CD4-positive, alpha-beta memory T cell (primary cell): ENCODE results near the gene CIROP. TPM values are rescaled to one million over a fixed set of nuclear protein-coding genes. Genes with fewer than 3 reads are reported as not detected.
A peak's percentile ranks its signal among the peaks of the same experiment; 100 is the strongest.

Experiments used
- CTCF ChIA-PET: fragments of 350-600 bp; sonication (Branson Sonifier 250); formaldehyde crosslinking; loops from one replicate; lab custom pipeline; 2021; ENCODE audit warnings: inconsistent platforms; ENCODE audit not compliant: partially characterized antibody; lab: Charles Lee
- POLR2A ChIA-PET: fragments of 350-600 bp; sonication (Branson Sonifier 250); formaldehyde crosslinking; loops from one replicate; lab custom pipeline; 2021; ENCODE audit not compliant: partially characterized antibody; lab: Charles Lee
- DNase-seq, 5 donors: peaks; one replicate each; pipeline versions ENCODE4 v3.0.0 to v3.0.0-alpha.2; 2020 to 2022; ENCODE audit warnings: mixed read lengths in 1 of 5
- H3K27ac ChIP-seq: one replicate; pipeline ENCODE4 v1.7.0; 2013; ENCODE audit warnings: low read depth, low read length
- H3K27me3 ChIP-seq: 2 replicates; pipeline ENCODE4 v1.7.0; 2013; ENCODE audit warnings: mild to moderate bottlenecking, low read length, moderate library complexity; ENCODE audit not compliant: insufficient read depth
- H3K36me3 ChIP-seq: 2 replicates; pipeline ENCODE4 v1.7.0; 2013; ENCODE audit warnings: mild to moderate bottlenecking, low read length, moderate library complexity; ENCODE audit not compliant: insufficient read depth
- H3K4me1 ChIP-seq: 2 replicates; pipeline ENCODE4 v1.7.0; 2013; ENCODE audit warnings: mild to moderate bottlenecking, low read length, moderate library complexity; ENCODE audit not compliant: insufficient read depth
- H3K4me3 ChIP-seq, 2 donors: one replicate each; pipeline ENCODE4 v1.7.0; 2013; ENCODE audit warnings: low read length in 2 of 2, mild to moderate bottlenecking in 1 of 2
- H3K9me3 ChIP-seq, 2 donors: one replicate each; pipeline ENCODE4 v1.7.0; 2013; ENCODE audit warnings: low read length in 2 of 2, control low read depth in 1 of 2; ENCODE audit not compliant: control insufficient read depth in 1 of 2
- H3K27ac Mint-ChIP-seq, 7 donors: one replicate each; pipeline ENCODE4 v1.8.0; 2020 to 2021; ENCODE audit warnings: mixed read lengths in 7 of 7, mild to moderate bottlenecking in 6 of 7, inconsistent platforms in 3 of 7, moderate library complexity in 3 of 7
- H3K27me3 Mint-ChIP-seq, 2 donors: one replicate each; pipeline ENCODE4 v1.8.0; 2020 to 2021; ENCODE audit warnings: mixed read lengths in 2 of 2
- H3K36me3 Mint-ChIP-seq, 2 donors: one replicate each; pipeline ENCODE4 v1.8.0; 2020 to 2021; ENCODE audit warnings: mixed read lengths in 2 of 2, inconsistent platforms in 1 of 2, mild to moderate bottlenecking in 1 of 2
- H3K4me1 Mint-ChIP-seq, 4 donors: one replicate each; pipeline ENCODE4 v1.8.0; 2020 to 2021; ENCODE audit warnings: mixed read lengths in 4 of 4, mild to moderate bottlenecking in 1 of 4
- H3K4me3 Mint-ChIP-seq, 8 donors: one replicate each; pipeline ENCODE4 v1.8.0; 2020 to 2021; ENCODE audit warnings: mixed read lengths in 8 of 8, mild to moderate bottlenecking in 7 of 8, moderate library complexity in 6 of 8, inconsistent platforms in 3 of 8
- H3K9me3 Mint-ChIP-seq, 8 donors: one replicate each; pipeline ENCODE4 v1.8.0; 2020 to 2021; ENCODE audit warnings: mixed read lengths in 8 of 8, mild to moderate bottlenecking in 5 of 8, inconsistent platforms in 3 of 8, moderate library complexity in 1 of 8
- intact Hi-C: fragments of 100-400 bp; cut with micrococcal nuclease; formaldehyde crosslinking; loops from one replicate; pipeline ENCODE4 v1.15.1; 2023
- polyA plus RNA-seq, 2 donors: library from polyadenylated mRNA; unstranded; fragments of 300-500 nt; fragmentation: Illumina TruSeq; gene quantifications; one replicate each; pipeline ENCODE4 v1.2.3, GENCODE V29; 2021
- total RNA-seq, 2 experiments: library from RNA; stranded (reverse); gene quantifications; one replicate each; pipeline ENCODE4 v1.2.3, GENCODE V29; 2021

The CIROP gene
- total and polyA plus RNA-seq, 4 experiments from 2014 or later = not detected

DNA sequence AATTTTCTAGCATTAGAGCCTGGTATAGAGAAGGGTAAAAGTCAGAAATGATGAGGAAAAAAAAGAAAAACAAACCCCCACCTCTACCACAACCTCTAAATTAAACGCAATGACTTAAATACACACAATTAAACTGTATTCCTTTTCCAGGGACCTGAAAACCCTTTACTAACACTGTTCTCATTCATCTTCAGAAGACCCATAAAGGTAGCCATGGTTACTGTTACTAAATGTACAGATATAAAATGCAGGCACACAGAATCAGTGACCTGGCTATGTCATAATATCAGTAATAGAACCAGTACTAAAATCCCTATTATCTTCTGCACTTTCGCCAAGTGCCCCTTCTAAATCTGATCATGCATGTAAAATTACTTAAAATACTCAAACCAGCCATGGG is 11.3 kb downstream of the CIROP start:
- DNase-seq = no peak
- ChIA-PET CTCF (interaction anchor here (1.6 to 3.6 kb wide), 7 partner anchors 14 to 240 kb away, joined by 3 to 42 read pairs (median 18); no protein-coding TSS in a partner anchor), POLR2A (interaction anchor here (1.6 to 5.2 kb wide), 8 partner anchors 16 to 327 kb away, joined by 5 to 67 read pairs (median 33); partner anchors contain the start of genes CEBPE, OXA1L, PABPN1 and PPP1R3E)
- H3K36me3 ChIP-seq = peaks cover 50% of the 10 kb centered on the region
- no peaks in the 10 kb centered on the region for H3K27me3 ChIP-seq
- intact Hi-C loops = loop anchor here (10.0 kb wide), 1 partner anchor 461 kb away; the partner anchor contains the start of genes THTPA and ZFHX2
- no peaks in the 10 kb centered on the region for H3K27me3 Mint-ChIP-seq
- H3K4me1 Mint-ChIP-seq = peaks cover 24 to 38% (median 29%) of the 10 kb centered on the region in 4 donors
- H3K4me3 Mint-ChIP-seq = peak overlapping the region in 3 of 8 donors; percentile 23 to 74 (median 69)
- peak overlapping the region; percentile 94 for H3K27ac ChIP-seq
- H3K4me3 ChIP-seq = peak overlapping the region; percentile 76 to 90
- H3K27ac Mint-ChIP-seq = peak overlapping the region in 3 of 7 donors; percentile 37 to 85 (median 41)
- no peaks in the 10 kb centered on the region for H3K9me3 Mint-ChIP-seq
- peaks cover 45% of the 10 kb centered on the region for H3K4me1 ChIP-seq
- H3K36me3 Mint-ChIP-seq = peaks cover 36 to 50% of the 10 kb centered on the region in 2 donors
- H3K9me3 ChIP-seq = no peaks in the 10 kb centered on the region

DNA sequence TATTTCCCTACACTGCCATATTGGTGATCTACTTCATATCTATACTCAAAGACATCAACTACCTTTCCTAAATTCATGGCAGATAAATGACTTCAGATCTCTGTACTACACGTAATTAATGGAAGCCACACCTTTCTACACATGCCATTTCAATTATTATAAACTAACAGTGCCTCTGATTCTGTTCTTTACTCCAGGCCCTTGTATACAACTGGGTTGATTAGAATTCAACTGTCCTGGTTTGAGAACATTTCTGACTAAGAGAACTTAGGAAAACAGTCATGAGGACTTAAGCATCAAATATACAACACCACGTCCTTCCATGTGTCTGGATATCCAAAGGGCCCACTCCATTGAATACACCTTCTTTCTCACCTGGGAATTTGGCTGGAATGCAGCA is 11.7 kb downstream of the CIROP start:
- Mint-ChIP-seq H3K9me3 (no peaks in the 10 kb centered on the region), H3K4me3 (peak overlapping the region in 4 of 8 donors; percentile 23 to 74 (median 66)), H3K27me3 (no peaks in the 10 kb centered on the region), H3K4me1 (peaks cover 25 to 36% (median 29%) of the 10 kb centered on the region in 4 donors), H3K36me3 (peaks cover 37 to 50% of the 10 kb centered on the region in 2 donors), H3K27ac (peak overlapping the region in 4 of 7 donors; percentile 37 to 85 (median 44))
- intact Hi-C loops = loop anchor here (10.0 kb wide), 1 partner anchor 462 kb away; the partner anchor contains the start of genes THTPA and ZFHX2
- Histone ChIP-seq H3K4me3 (no peak overlapping the region), H3K36me3 (peaks cover 50% of the 10 kb centered on the region), H3K27ac (no peak overlapping the region), H3K4me1 (peaks cover 42% of the 10 kb centered on the region), H3K27me3 (no peaks in the 10 kb centered on the region), H3K9me3 (no peaks in the 10 kb centered on the region)
- DNase-seq = no peak
- POLR2A ChIA-PET = no interaction called here
- CTCF ChIA-PET = interaction anchor here (1.5 to 5.4 kb wide), 3 partner anchors 16 to 99 kb away, joined by 4 to 37 read pairs (median 27); no protein-coding TSS in a partner anchor

DNA sequence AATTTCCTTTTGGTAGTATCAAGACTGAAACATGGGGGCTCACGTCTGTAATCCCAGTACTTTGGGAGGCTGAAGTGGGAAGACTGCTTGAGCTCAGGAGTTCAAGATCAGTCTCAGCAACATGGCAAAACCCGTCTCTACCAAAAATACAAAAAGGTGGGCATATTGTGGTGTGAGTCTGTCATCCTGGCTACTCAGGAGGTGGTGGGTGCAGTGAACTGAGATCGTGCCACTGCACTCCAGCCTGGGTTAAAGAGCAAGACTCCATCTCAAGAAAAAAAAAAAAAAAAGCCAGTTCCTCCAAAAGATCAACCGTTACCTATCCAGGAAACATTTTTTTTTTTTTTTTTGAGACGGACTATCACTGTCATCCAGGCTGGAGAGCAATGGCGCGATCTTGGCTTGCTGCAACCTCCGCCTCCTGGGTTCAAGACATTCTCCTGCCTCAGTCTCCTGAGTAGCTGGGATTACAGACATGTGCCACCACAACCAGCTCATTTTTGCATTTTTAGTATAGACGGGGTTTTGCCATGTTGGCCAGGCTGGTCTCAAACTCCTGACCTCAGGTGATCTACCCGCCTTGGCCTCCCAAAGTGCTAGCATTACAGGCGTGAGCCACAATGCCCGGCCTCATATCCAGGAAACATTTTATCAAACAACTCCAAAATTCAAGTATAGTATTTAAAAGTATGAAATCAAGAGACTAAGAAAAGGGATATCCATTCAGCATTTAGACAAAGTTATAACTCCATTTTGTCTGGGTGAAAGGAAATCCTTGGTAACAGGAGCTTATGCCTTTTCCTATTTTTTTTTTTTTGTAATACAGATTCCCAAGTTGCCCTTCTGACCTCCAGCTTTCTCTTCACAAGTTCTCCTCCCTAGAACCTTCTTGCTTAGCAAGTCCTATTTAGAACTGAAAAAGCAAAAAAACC is 13.2 kb downstream of the CIROP start:
- no peak for DNase-seq
- Mint-ChIP-seq H3K36me3 (peaks cover 41 to 51% of the 10 kb centered on the region in 2 donors), H3K9me3 (peaks cover 0 to 3% (median 0%) of the 10 kb centered on the region in 8 donors), H3K27me3 (no peaks in the 10 kb centered on the region), H3K4me1 (peaks cover 25 to 40% (median 31%) of the 10 kb centered on the region in 4 donors), H3K4me3 (peak overlapping the region in 2 of 8 donors; percentile 10 to 41), H3K27ac (peak overlapping the region in 3 of 7 donors; percentile 38 to 66 (median 51))
- POLR2A ChIA-PET = interaction anchor here (1.0 to 1.1 kb wide), 2 partner anchors 29 to 85 kb away, joined by 3 read pairs; no protein-coding TSS in a partner anchor
- Histone ChIP-seq H3K4me1 (peaks cover 31% of the 10 kb centered on the region), H3K27me3 (no peaks in the 10 kb centered on the region), H3K36me3 (peaks cover 52% of the 10 kb centered on the region), H3K27ac (no peak overlapping the region), H3K4me3 (no peak overlapping the region), H3K9me3 (no peaks in the 10 kb centered on the region)
- CTCF ChIA-PET = interaction anchor here (1.4 to 5.4 kb wide), 5 partner anchors 14 to 97 kb away, joined by 4 to 37 read pairs (median 8); no protein-coding TSS in a partner anchor
- intact Hi-C loops = loop anchor here (10.0 kb wide), 1 partner anchor 463 kb away; the partner anchor contains the start of genes THTPA and ZFHX2

DNA sequence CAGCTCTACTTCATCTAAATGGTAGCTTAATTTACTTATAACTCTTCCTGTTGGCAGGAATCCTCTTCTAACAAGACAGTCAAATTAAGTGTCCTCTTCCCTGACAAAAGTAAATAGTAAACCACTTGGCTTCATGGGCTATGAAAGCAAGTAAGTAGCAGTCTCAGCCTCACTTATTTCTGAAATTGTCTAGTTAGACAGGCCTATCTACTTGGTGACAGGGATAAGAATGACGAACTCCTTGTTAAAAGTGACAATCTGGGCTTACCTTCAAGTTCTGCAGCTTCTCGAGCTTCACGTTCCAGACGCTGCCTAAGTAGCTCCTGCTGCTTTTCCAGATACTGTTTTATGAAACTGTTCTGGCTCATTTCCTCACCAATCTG is 14.5 kb downstream of the CIROP start:
- intact Hi-C loops = loop anchor here (10.0 kb wide), 1 partner anchor 465 kb away; the partner anchor contains the start of genes THTPA and ZFHX2
- no peak for DNase-seq
- Histone ChIP-seq H3K36me3 (peaks cover 63% of the 10 kb centered on the region), H3K27ac (no peak overlapping the region), H3K4me3 (no peak overlapping the region), H3K9me3 (no peaks in the 10 kb centered on the region), H3K4me1 (peaks cover 29% of the 10 kb centered on the region), H3K27me3 (no peaks in the 10 kb centered on the region)
- Mint-ChIP-seq H3K27ac (peak overlapping the region in 2 of 7 donors; percentile 67 to 83), H3K4me3 (no peak overlapping the region), H3K9me3 (peaks cover 0 to 3% (median 0%) of the 10 kb centered on the region in 8 donors), H3K4me1 (peaks cover 29 to 50% (median 33%) of the 10 kb centered on the region in 4 donors), H3K36me3 (peaks cover 50 to 64% of the 10 kb centered on the region in 2 donors), H3K27me3 (no peaks in the 10 kb centered on the region)
- ChIA-PET POLR2A (interaction anchor here (1.2 kb wide), 1 partner anchor 22 kb away, joined by 3 read pairs; no protein-coding TSS in a partner anchor), CTCF (interaction anchor here (0.5 to 5.4 kb wide), 9 partner anchors 10 to 117 kb away, joined by 3 to 37 read pairs (median 4); no protein-coding TSS in a partner anchor)

DNA sequence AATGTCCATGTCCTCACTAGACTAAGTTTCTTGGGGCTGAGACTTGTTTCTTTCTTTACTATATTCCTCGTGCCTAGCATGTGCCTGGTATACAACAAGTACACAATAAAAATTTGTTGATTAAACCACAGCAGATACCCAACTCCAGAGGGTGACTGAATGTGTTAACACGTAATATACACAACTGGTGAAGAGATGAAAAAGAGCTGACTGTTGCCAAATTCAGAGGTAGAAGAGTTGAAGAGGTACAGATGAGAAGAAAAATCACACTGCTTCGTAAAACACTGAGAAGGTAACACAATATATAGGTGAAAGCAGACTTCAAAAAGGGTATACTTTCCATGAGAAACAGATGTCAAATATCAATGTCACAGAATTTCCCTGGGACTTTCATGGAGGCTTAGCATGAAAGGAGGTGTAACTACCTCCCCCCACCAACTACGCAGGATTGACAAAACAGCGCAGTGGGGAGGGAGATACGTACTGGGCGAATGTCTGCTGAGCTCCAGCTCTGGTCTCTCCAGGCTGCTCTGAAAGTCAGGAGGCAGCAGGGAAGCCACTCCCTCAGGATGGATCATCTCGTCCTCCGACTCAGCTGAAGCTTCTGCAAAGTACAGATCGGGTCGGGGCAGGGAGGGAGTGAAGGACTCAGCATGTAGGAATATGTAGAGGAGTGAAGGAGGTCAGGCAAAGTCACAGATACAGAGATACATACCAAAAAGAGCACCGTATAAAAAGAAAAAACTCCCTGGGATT is 15.1 kb downstream of the CIROP start:
- POLR2A ChIA-PET = interaction anchor here (1.2 kb wide), 1 partner anchor 23 kb away, joined by 3 read pairs; no protein-coding TSS in a partner anchor
- Histone ChIP-seq H3K4me3 (no peak overlapping the region), H3K36me3 (peaks cover 65% of the 10 kb centered on the region), H3K4me1 (peaks cover 29% of the 10 kb centered on the region), H3K27ac (no peak overlapping the region), H3K9me3 (no peaks in the 10 kb centered on the region), H3K27me3 (no peaks in the 10 kb centered on the region)
- no peak for DNase-seq
- peak overlapping the region in 1 of 7 donors; percentile 14 for H3K27ac Mint-ChIP-seq
- no peaks in the 10 kb centered on the region for H3K27me3 Mint-ChIP-seq
- peaks cover 29 to 50% (median 33%) of the 10 kb centered on the region in 4 donors for H3K4me1 Mint-ChIP-seq
- H3K4me3 Mint-ChIP-seq = peak overlapping the region in 1 of 8 donors; percentile 3
- peaks cover 55 to 68% of the 10 kb centered on the region in 2 donors for H3K36me3 Mint-ChIP-seq
- CTCF ChIA-PET = interaction anchor here (0.5 to 5.4 kb wide), 8 partner anchors 9 to 116 kb away, joined by 3 to 37 read pairs (median 4); no protein-coding TSS in a partner anchor
- H3K9me3 Mint-ChIP-seq = peaks cover 0 to 3% (median 0%) of the 10 kb centered on the region in 8 donors
- intact Hi-C loops = loop anchor here (10.0 kb wide), 1 partner anchor 465 kb away; the partner anchor contains the start of genes THTPA and ZFHX2

DNA sequence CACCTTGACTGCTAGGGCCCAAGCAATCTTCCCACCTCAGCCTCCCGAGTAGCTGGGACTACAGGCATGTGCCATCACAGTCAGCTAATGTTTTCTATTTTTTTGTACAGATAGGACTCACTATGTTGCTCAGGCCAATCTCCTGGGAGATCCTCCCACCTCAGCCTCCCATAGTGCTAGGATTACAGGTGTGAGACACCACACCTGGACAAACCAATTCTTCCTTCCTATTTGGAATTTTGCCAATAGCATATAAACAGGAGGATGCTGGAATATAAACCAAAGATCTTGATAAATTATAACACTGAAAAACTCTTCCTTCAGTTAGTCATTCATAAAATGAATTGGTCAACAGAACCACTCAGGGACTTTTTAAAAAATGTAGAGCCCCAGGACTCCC is 18.2 kb downstream of the CIROP start:
- H3K9me3 ChIP-seq = no peaks in the 10 kb centered on the region
- H3K36me3 ChIP-seq = peaks cover 62% of the 10 kb centered on the region
- H3K4me1 Mint-ChIP-seq = peaks cover 19 to 40% (median 19%) of the 10 kb centered on the region in 4 donors
- no peak overlapping the region for H3K4me3 Mint-ChIP-seq
- intact Hi-C loops = no loop called here
- H3K27me3 Mint-ChIP-seq = no peaks in the 10 kb centered on the region
- peaks cover 0 to 3% (median 0%) of the 10 kb centered on the region in 8 donors for H3K9me3 Mint-ChIP-seq
- POLR2A ChIA-PET = interaction anchor here (0.7 kb wide), 1 partner anchor 26 kb away, joined by 3 read pairs; no protein-coding TSS in a partner anchor
- H3K36me3 Mint-ChIP-seq = peaks cover 50 to 63% of the 10 kb centered on the region in 2 donors
- H3K27ac ChIP-seq = no peak overlapping the region
- no peak for DNase-seq
- H3K27me3 ChIP-seq = no peaks in the 10 kb centered on the region
- peak overlapping the region in 3 of 7 donors; percentile 22 to 76 (median 59) for H3K27ac Mint-ChIP-seq
- no peak overlapping the region for H3K4me3 ChIP-seq
- CTCF ChIA-PET = interaction anchor here (1.1 to 2.1 kb wide), 5 partner anchors 9 to 100 kb away, joined by 3 to 8 read pairs (median 4); no protein-coding TSS in a partner anchor
- peaks cover 5% of the 10 kb centered on the region for H3K4me1 ChIP-seq
